OCI-LY1 (cell line): Measurements from ENCODE around the gene DLX3.

Experiments used
- H2AFZ ChIP-seq: fragments of 200-600 bp; sonication (generic), shearing (Covaris generic); 2 replicates; pipeline ENCODE4 v1.6.0; 2014; ENCODE audit warnings: antibody characterized with exemption, mild to moderate bottlenecking, low read length
- H3F3A ChIP-seq: fragments of 200-600 bp; sonication (generic), shearing (Covaris generic); 2 replicates; pipeline ENCODE4 v1.6.0; 2014; ENCODE audit warnings: mild to moderate bottlenecking, antibody characterized with exemption, low read length, moderate library complexity; ENCODE audit not compliant: insufficient read depth
- H3K27ac ChIP-seq: fragments of 200-600 bp; sonication (generic); 2 replicates; pipeline ENCODE4 v1.5.1; 2014; ENCODE audit warnings: low read length, mixed run types, mild to moderate bottlenecking, low read depth; ENCODE audit not compliant: poor library complexity, severe bottlenecking
- H3K27me3 ChIP-seq: fragments of 200-600 bp; sonication (generic); 2 replicates; pipeline ENCODE4 v1.6.0; 2014; ENCODE audit warnings: antibody characterized with exemption, mild to moderate bottlenecking, low read length, moderate library complexity; ENCODE audit not compliant: insufficient read depth
- H3K36me3 ChIP-seq: fragments of 200-600 bp; sonication (generic); 2 replicates; pipeline ENCODE4 v1.6.1; 2014; ENCODE audit warnings: mild to moderate bottlenecking, antibody characterized with exemption, low read length, moderate library complexity, mixed read lengths; ENCODE audit not compliant: insufficient read depth
- H3K4me1 ChIP-seq: fragments of 200-600 bp; sonication (generic); 2 replicates; pipeline ENCODE4 v1.5.1; 2014; ENCODE audit warnings: mild to moderate bottlenecking, low read length, moderate library complexity; ENCODE audit not compliant: insufficient read depth, severe bottlenecking
- H3K4me2 ChIP-seq: fragments of 200-600 bp; sonication (generic), shearing (Covaris generic); 2 replicates; pipeline ENCODE4 v1.6.1; 2014; ENCODE audit warnings: low read length
- H3K4me3 ChIP-seq: fragments of 200-600 bp; sonication (generic); 2 replicates; pipeline ENCODE4 v1.5.1; 2014; ENCODE audit warnings: low read length, low read depth, mild to moderate bottlenecking, mixed read lengths; ENCODE audit not compliant: poor library complexity, severe bottlenecking
- H3K79me2 ChIP-seq: fragments of 200-600 bp; shearing (Covaris generic); 2 replicates; pipeline ENCODE4 v1.6.1; 2016; ENCODE audit warnings: mixed run types, low read length, mixed read lengths; ENCODE audit not compliant: insufficient read depth
- H3K9ac ChIP-seq: fragments of 200-600 bp; sonication (generic), shearing (Covaris generic); 2 replicates; pipeline ENCODE4 v1.6.1; 2014; ENCODE audit warnings: mild to moderate bottlenecking, low read length, mixed read lengths
- H3K9me2 ChIP-seq: fragments of 200-600 bp; sonication (generic), shearing (Covaris generic); 2 replicates; pipeline ENCODE4 v1.6.1; 2014; ENCODE audit warnings: low read depth, mild to moderate bottlenecking, low read length, mixed read lengths
- H3K9me3 ChIP-seq: fragments of 200-600 bp; shearing (Covaris generic); 2 replicates; pipeline ENCODE4 v1.6.1; 2014; ENCODE audit warnings: low read length, mixed read lengths
- H4K20me1 ChIP-seq: fragments of 200-600 bp; sonication (generic), shearing (Covaris generic); 2 replicates; pipeline ENCODE4 v1.6.0; 2016; ENCODE audit warnings: mild to moderate bottlenecking, low read length; ENCODE audit not compliant: insufficient read depth
- CTCF ChIP-seq: fragments of 200-600 bp; sonication (generic), shearing (Covaris generic); IDR thresholded peaks from 2 replicates; pipeline ENCODE4 v1.5.1; 2017; ENCODE audit warnings: mild to moderate bottlenecking, antibody characterized with exemption, low read length, moderate library complexity, mixed read lengths
- EZH2 ChIP-seq: fragments of 200-600 bp; sonication (generic), shearing (Covaris generic); IDR thresholded peaks from 2 replicates; pipeline ENCODE4 v1.8.0; 2017; ENCODE audit warnings: borderline replicate concordance, mixed run types, mild to moderate bottlenecking, antibody characterized with exemption, low read length, moderate library complexity, mixed read lengths

DLX3 gene

DNA sequence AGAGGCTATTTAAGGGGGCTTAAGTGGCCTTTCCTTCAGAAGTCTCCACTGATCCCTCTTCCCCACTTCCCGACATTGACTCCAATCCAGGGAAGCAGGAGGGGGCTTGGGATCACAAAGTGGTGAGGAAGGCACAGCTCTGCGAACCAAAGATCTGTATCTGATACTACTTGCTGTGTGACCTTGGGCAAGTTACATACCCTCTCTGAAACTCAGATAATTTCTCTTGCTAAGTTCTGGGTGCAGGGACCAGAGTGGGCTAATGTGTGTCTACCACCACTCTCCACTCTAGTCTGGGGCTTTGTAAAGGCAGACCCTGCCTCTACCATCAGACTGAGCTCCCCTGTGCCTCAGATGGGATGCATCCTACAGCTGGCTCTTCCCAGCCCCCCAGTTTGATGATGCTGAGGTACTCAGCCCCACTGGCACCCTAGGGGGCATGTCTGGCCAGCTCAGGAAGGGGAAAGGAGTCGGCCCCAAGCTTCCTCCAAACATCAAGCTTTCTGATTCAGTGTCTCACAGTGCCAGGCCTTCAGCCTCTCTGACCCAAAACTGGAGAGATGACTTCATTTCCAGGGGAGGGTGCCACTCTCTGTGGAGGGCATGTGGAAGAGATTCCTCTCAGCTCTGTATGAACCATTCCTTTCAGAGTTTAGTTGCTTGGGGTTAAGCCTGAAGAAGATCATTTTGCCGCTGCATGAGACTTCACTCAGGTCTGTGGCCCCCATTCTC is 15.1 kb downstream of the DLX3 start:
- no peak overlapping the region for H3K4me2 ChIP-seq
- 0 out of 2 replicates have a peak, but pooled peaks cover under 1% of the 10 kb centered on the region for H3K27me3 ChIP-seq
- H3K36me3 ChIP-seq = no peaks in the 10 kb centered on the region
- H3F3A ChIP-seq = no peaks in the 10 kb centered on the region
- H3K9me2 ChIP-seq = no peaks in the 10 kb centered on the region
- no peak overlapping the region for H3K4me3 ChIP-seq
- no peak overlapping the region for H3K27ac ChIP-seq
- H2AFZ ChIP-seq = no peak overlapping the region
- no peaks in the 10 kb centered on the region for H3K9me3 ChIP-seq
- no peak overlapping the region for H3K9ac ChIP-seq
- no peaks in the 10 kb centered on the region for H3K4me1 ChIP-seq
- no peak for TF ChIP-seq CTCF
- no peak for TF ChIP-seq EZH2
- H3K79me2 ChIP-seq = no peaks in the 10 kb centered on the region
- no peaks in the 10 kb centered on the region for H4K20me1 ChIP-seq

DNA sequence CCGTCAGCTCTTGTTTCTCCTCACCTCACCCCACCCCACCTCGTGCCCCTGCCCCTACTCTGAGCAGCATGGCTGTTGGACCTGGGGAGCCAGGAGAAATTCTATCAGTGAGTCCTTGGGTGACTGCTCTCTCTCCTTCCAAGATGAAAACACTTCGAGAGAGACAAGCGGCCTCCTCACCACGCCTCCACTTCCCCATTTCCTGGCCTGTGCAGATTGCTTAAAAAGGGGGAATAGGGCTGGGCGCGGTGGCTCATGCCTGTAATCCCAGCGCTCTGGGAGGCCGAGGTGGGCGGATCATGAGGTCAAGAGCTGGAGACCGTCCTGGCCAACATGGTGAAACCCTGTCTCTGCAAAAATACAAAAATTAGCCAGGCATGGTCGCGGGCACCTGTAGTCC is 16.5 kb downstream of the DLX3 start:
- H3F3A ChIP-seq = no peaks in the 10 kb centered on the region
- TF ChIP-seq EZH2 = no peak
- no peaks in the 10 kb centered on the region for H3K79me2 ChIP-seq
- H3K36me3 ChIP-seq = no peaks in the 10 kb centered on the region
- no peak overlapping the region for H3K4me2 ChIP-seq
- no peaks in the 10 kb centered on the region for H3K4me1 ChIP-seq
- no peak overlapping the region for H3K27ac ChIP-seq
- no peak overlapping the region for H3K4me3 ChIP-seq
- H3K9ac ChIP-seq = no peak overlapping the region
- H4K20me1 ChIP-seq = no peaks in the 10 kb centered on the region
- H2AFZ ChIP-seq = no peak overlapping the region
- no peaks in the 10 kb centered on the region for H3K9me3 ChIP-seq
- H3K9me2 ChIP-seq = no peaks in the 10 kb centered on the region
- H3K27me3 ChIP-seq = 0 out of 2 replicates have a peak, but pooled peaks cover 4% of the 10 kb centered on the region

DNA sequence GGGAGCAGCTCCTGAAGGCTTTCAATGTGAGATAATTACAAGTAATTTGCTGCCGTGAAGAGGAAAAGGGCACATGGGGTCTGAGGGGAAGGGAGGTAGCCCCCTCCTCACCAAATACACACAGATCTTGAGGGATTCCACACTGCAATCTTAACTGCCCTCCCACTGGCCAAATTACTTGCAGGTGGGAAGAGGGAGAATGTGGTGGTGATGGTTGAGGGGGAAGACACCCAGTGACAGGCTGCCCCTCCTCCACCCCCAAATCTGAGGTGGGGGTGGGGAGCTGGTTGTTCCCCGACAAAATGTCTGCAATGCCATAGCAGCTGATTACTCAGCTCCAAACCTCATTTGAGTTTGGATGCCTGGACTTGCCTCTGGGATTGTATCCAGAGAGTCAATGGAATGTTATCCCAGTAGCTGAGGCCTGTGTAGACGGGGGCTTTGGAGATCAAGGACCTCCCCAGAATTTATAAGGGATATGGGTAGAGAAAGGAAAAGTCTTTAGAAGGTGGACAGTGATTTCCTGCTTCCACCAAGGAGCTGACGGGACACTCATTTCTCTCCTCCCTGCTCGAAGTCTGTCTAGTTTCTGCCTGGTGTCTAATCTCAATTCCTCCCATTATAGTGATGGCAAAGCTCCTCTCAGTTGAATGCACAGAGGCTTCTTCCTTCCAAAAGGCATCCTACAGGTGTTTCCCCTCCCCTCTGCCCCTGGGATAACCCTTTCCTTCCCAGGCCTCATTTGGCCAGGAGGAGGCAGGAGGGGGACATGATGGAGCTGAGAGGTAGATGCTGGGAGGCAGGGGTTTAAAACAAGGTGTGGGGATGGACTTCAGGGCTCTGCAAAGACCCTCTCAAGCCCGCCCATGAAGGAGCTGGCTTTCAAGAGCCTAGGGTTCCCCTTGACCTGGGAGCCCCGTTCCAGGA is 17.3 kb downstream of the DLX3 start:
- no peaks in the 10 kb centered on the region for H3K9me3 ChIP-seq
- no peaks in the 10 kb centered on the region for H3K79me2 ChIP-seq
- H3K36me3 ChIP-seq = no peaks in the 10 kb centered on the region
- H3F3A ChIP-seq = no peaks in the 10 kb centered on the region
- H3K9me2 ChIP-seq = no peaks in the 10 kb centered on the region
- H3K9ac ChIP-seq = no peak overlapping the region
- no peak overlapping the region for H2AFZ ChIP-seq
- no peaks in the 10 kb centered on the region for H3K4me1 ChIP-seq
- no peak for TF ChIP-seq EZH2
- no peak for TF ChIP-seq CTCF
- no peak overlapping the region for H3K4me3 ChIP-seq
- H3K4me2 ChIP-seq = no peak overlapping the region
- H3K27ac ChIP-seq = no peak overlapping the region
- H4K20me1 ChIP-seq = no peaks in the 10 kb centered on the region
- H3K27me3 ChIP-seq = 0 out of 2 replicates have a peak, but pooled peaks cover 4% of the 10 kb centered on the region
